GM12892 (cell line): ENCODE data around the gene GTF2F2.
A peak's percentile ranks its signal among the peaks of the same experiment; 100 is the strongest.

ENCODE experiments used
- DNase-seq: peaks from one replicate; pipeline ENCODE4 v3.0.0; 2011; ENCODE audit not compliant: insufficient read length
- FAIRE-seq: peaks from 2 replicates; lab custom pipeline; 2011; peaks lifted over from hg19 to GRCh38; lab: Jason Lieb, UNC
- POLR2A ChIP-seq: IDR thresholded peaks from 2 replicates; pipeline ENCODE4 v1.6.1; 2011; ENCODE audit warnings: low read depth, low read length, control low read depth
- POLR2AphosphoS5 ChIP-seq: IDR thresholded peaks from 2 replicates; pipeline ENCODE4 v1.6.1; 2011; ENCODE audit warnings: low read depth, low read length, control low read depth
- TAF1 ChIP-seq: IDR thresholded peaks from 2 replicates; pipeline ENCODE4 v1.6.1; 2011; ENCODE audit warnings: low read depth, mild to moderate bottlenecking, control low read depth, low read length, borderline replicate concordance

Gene GTF2F2

DNA sequence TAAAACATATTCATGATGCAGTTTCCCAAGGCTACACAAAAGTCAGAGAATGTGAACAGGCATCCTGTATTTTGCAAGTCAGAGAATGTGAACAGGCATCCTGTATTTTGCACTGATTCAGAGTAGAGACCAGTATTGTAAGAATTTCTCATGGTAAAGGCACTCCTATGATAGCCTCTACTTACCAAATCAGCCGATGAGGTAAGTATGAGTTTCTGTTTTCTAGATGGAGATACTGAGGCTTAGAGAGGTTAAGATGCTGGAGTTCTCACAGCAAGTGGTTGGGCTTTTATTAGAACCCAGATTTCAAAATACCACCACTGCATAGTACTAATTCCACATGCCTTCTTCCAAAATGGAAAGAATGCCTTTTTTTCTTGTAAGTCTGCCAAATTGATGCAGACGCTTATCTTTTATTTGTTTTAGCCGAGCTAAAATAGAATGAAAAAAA lies 208.4 kb downstream of the GTF2F2 start:
- DNase-seq = no peak

GRCh38 chr13:45331123-45331619 lies 210.9 kb downstream of the GTF2F2 start:
- FAIRE-seq (no peak), DNase-seq (no peak)
- TF ChIP-seq TAF1 (no peak), POLR2A (no peak), POLR2AphosphoS5 (no peak; the same call in 1 of the 2 replicates)

More for the DNA sequence above, 208.4 kb downstream of the GTF2F2 start:
- FAIRE-seq = no peak
- TF ChIP-seq POLR2AphosphoS5 (no peak), POLR2A (no peak), TAF1 (no peak)

- no peak for DNase-seq
- TF ChIP-seq TAF1 (no peak), POLR2A (no peak), POLR2AphosphoS5 (no peak)
- FAIRE-seq = no peak
These were observed 211.4 kb downstream of the GTF2F2 start for GRCh38 chr13:45331692-45332035.

DNA sequence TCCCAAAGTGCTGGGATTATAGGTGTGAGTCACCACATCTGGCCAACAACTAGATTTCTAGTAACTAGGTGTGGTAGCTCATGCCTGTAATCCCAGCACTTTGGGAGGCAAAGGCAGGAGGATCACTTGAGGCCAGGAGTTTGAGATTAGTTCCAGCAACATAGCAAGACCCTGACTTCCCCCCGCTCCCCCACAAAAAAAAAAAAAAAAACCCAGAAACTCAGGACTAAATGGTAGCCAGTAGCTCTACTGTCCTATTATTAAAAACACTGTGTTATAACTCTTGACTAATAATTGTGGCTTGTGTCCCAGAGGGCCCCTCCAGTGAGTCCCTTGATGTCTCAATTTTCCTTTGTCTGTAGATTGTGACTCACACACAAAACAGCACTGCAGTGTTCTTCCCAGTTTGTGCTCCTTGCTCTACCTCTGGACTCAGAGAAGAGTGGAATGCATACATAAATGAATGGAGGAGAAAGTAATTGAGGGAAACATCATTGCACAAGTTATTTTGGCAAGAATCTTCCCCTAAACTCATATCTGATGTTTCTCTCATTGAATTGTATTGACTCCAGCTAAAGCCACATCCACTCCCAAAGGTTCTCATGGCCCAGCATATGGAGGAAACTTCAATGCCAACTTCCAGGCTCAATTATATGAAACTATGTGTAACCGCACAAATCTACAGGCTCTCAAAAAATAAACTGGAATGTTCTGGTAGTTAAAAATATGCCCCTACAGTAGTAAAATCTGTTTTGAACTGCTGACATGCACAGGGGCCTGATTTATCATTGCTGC lies 211.9 kb downstream of the GTF2F2 start:
- DNase-seq (no peak), FAIRE-seq (no peak)
- no peak for TF ChIP-seq POLR2AphosphoS5
- TF ChIP-seq POLR2A = no peak
- no peak for TF ChIP-seq TAF1

DNA sequence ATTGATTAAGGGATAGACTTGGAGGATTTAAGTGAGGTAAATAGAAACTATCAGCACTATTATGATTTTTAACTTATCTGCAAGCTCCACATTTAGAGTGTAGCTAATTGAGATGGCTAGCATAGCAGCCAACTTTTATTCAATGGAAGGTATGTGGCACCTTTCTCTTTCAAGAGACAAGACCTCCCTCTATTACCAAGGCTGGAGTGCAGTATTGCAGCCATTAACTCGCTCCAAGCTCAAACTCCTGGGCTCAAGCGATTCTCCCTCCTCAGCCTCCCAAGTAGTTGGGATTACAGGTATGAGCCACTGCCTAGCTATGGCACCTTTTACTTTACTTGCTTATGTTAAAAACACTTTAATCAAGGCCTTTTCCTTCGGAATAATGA lies 212.5 kb downstream of the GTF2F2 start:
- DNase-seq = no peak
- TF ChIP-seq POLR2AphosphoS5 = 0 out of 2 replicates have a peak, but pooled peaks have one; percentile 8
- TF ChIP-seq POLR2A = no peak
- FAIRE-seq = no peak

GRCh38 chr13:45333251-45333976 lies 213.1 kb downstream of the GTF2F2 start:
- FAIRE-seq (no peak), DNase-seq (no peak)
- TF ChIP-seq POLR2A (peak; percentile 15; the same call in 1 of the 2 replicates), POLR2AphosphoS5 (peak; percentile 45; the same call in 1 of the 2 replicates), TAF1 (no peak)
